Measurements from ENCODE around the gene ZC3H12C.
"Not testable (repeated sequence)": the region's sequence is repeated elsewhere in the genome, so short reads cannot be mapped to it uniquely, and the experiment has no call there.

The ZC3H12C gene

DNA sequence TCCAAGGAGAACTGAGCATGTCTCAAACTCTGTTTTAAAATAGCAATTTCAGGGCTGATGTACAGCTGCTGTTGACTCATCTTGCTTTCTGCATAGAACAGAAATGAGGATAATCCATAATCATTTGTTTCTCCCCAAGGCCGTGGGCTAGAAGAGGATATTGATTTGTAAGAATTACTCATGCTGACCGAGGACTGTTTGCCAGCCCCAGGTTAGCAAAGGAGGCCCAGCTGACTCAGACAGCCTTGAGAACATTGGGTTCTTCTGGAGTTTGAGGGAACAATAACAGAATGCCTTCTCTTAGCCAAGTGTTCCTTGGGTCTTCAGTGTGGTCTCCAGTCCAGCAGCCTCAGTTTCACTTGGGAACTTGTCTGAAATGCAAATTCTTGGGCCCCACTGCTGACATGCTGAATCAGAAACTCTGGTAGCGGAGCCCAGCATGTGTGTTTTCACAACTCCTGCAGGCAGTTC is 92.0 kb downstream of the ZC3H12C start:
- no peak for DNase-seq (ENCODE audit: low spot score)

DNA sequence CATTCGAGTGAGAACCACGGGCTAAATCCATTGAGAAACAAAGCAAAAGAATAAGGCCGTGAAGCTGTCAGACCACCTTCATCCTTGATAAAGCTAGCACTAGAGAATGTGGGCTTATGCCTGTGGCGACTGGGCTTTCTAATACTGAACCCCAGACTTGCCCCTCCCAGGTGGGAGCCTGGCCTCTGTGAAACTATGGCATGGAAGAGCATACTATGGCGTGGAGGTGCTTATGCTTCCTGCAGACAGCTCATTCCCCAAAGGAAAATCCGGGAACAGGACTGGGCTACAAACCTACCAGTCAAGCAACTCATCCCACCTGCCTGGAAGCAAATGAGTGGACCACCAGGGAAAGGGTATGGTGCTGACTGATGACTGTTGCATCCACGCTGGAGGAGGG is 92.4 kb downstream of the ZC3H12C start:
- no peak for DNase-seq (ENCODE audit: low spot score)

DNA sequence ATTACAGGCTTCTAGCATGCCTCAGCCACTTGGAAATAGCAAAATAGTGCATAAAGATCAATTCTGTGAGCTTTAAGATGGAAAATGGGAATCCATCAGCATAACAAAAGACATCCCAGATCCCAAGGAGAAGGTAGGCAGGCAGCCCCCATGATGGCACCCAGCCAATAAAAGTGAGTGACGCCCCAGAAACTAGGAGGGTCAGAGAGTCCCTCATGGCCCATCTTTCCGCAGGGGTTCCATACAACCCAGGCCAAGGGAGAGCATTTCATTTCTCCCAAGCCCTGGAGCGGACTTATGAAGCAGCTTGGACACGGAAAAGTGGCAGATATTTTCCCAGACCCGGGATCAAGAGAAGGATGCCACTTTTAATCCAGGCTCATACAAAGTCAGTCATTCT is 93.3 kb downstream of the ZC3H12C start:
- no peak for DNase-seq (ENCODE audit: low spot score)

DNA sequence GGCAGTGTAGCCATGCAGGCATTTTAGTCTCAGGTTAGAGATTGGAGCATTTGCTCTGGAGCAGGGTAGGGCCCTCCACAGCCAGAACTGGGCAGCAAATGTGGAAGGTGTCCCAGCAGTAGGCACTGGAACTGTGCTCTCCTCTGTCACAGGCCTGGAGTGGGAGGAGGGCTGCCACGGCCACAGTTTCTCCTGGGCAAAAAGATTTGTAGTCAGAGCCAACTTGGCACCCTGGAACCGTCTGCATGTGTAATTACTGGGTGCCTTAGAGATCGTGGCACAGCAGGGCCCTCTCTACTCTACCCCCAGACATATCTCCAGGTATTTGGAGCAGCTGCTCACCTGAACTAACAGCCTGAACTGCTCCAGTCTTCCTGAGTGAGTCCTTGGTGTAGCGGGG is 93.7 kb downstream of the ZC3H12C start:
- no peak for DNase-seq (ENCODE audit: low spot score)

DNA sequence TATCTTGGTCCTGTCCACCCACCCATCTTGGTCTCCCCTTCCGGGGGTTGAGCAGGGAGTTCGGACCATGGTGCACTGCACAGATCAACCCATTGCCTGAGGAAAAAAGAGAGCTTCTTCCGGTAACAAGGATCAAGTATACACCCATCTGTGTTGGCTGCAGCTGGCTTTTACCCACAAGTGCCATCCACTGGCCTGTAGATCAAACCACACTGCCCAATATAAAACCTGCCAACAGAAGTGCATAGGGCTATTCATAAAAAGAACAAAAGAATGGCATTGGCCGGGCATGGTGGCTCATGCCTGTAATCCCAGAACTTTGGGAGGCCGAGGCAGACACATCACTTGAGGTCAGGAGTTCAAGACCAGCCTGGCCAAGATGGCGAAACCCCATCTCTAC is 94.5 kb downstream of the ZC3H12C start:
- DNase-seq (ENCODE audit: low spot score): no peak

DNA sequence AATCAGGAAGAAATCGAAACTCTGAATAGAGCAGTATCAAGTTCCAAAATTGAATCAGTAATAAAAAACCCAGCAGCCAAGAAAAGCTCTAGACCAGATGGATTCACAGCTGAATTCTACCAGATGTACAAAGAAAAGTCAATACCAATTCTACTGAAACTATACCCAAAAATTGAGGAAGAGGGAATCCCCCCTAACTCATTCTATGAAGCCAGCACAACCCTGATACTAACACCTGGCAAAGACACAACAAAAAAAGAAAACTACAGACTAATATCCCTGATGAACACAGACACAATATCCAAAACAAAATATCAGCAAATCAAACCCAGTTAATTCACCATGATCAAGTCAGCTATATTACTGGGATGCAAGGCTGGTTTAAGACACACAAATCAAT is 97.7 kb downstream of the ZC3H12C start:
- DNase-seq (ENCODE audit: low spot score): no peak

DNA sequence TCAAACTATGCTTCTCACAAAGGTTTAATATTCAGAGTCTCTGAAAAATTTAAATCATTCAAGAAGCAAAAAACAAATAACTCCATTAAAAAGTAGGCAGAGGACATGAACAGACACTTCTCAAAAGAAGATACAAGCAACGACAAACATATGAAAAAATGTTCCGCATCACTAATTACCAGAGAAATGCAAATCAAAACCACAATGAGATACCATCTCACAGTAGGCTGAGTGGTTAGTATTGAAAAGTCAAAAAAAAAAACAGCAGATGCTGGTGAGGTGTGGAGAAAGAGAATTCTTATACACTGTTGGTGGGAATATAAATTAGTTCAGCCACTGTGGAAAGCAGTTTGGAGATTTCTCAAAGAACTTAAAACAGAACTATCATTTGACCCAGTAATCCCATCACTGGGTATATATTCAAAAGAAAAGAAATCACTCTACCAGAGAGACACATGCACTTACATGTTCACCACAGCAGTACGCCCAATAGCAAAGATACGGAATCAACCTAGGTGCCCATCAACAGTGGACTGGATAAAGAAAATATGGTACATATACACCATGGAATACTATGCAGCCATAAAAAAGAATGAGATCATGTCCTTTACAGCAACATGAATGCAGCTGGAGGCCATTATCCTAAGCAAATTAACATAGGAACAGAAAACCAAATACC is 99.6 kb downstream of the ZC3H12C start:
- peak; percentile 3 for DNase-seq (ENCODE audit: low spot score)

DNA sequence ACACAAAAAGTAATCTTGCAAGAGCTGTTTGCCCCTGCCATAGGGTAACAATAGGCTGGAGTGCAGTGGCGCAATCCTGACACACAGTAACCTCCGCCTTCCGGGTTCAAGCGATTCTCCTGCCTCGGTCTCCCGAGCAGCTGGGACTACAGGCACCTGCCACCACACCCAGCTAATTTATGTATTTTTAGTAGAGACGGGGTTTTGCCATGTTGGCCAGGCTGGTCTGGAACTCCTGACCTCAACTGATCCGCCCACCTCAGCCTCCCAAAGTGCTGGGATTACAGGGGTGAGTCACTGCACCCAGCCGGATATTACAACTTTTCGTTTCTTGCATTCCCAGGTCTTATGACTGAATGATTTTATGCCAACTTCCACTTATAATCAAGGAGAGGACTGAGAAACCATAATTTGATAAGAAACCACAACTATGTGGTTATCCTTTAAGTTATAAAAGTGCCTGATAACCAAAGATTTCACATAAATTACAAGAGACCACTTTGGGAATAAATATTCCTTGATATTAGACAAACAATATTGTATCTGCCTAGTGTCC is 101.1 kb downstream of the ZC3H12C start:
- DNase-seq (ENCODE audit: low spot score): not testable (repeated sequence)

DNA sequence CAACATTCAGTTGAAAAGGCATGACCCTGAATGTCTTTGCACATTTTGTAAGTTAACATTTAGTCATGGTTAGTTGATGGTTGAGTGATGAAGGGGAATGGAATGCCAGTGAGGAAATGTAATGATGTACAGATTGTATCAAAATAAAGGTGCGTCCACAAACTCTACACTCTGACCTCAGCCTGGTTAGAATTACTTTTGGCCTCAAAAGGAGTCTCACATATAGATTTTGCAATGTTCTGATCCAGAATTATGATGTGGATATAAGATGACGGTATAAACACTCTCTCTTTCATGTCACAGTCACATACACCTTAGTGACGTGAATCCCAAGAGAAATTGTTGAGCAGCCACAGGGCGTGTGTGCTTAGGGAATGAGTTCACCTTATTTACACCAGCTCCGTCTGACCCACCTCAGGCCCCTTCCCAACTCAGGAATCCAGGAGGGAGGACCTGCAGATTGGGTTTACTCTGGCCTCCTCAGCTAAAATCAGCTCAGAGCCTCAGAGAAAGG is 103.1 kb downstream of the ZC3H12C start:
- no peak for DNase-seq (ENCODE audit: low spot score)

DNA sequence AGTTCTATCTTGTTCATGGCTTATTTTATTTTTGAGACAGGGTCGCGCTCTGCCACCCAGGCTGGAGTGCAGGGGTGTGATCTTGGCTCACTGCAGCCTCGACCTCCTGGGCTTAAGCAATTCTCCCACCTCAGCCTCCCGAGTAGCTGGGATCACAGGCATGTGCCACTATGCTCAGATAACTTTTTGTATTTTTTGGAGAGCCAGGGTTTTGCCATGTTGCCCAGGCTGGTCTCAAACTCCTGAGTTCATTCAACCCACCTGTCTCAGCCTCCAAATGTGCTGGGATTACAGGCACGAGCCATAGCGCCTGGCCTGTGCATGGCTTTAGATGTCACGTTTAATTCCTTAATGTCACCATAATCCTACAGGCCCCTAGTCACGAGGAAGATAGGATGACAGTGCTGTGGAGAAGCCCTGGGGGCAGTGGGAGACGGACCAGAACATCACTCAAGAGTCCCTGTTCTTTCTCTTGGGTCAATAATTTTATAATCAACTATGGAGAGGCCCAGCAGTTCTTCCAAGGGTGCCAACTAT is 103.8 kb downstream of the ZC3H12C start:
- no peak for DNase-seq (ENCODE audit: low spot score)

DNA sequence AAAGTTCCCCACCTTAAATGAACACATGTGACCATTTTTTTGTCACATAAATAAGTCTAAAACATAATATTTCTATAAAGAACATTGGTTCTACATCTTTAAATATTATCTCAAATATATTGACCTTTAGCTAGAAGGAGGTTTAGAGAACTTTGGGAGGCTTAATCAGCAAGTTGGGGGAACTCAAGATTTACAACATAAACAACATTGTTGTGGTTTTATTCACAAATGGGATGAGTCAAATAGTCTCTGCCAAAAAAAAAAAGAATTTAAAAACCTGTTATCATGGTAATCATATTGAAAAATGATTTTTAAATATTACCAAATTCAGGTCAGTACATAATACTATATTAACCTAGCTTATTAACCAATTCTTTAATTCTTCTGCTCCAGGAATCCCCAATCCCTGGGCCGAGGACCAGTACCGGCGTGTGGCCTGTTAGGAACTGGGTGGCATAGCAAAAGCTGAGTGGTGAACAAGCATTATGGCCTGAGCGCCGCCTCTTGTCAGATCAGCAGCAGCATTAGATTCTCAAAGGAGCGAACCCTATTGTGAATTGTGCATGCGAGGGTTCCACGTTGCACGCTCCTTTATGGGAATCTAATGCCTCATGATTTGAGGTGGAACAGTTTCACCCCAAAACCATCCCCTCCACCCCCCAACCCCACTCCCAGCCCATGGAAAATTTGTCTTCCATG is 105.0 kb downstream of the ZC3H12C start:
- DNase-seq (ENCODE audit: low spot score): no peak

DNA sequence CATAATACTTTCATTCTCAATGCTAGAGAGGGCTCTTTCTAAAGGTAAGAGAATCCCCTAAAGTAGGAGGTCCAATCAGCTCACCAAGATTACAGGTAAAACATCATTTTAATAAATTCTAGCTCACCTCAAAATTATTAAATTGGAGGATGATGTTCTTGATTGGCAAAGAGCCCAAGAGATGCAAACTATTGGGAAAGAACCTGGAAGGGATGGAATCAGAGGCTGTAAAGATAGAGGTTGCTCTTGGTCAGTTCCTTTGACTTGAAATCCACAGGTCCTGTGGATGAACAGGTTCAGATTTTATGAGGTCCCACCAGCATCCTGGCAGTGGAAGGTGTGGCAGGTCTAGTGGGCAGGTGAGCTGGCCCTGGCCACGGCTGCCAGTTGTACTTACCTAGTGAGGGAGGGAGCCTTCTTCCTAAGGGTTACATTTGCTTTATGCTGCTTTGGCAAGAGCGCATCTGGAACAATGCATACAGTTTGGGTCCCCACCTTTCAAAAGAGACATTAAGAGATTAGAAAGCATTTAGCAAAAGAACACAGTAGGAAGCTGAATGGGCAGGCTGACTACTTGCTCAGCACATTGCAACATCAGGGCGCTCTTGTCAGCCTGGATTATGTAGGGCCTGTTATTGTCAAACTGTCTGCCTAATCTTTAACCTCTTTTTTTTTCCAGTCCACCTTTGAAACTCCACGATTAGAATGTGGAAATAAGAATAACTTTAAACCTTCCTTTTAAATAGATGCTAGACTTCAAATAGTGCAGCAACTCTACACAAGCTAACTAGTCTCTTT is 106.2 kb downstream of the ZC3H12C start:
- DNase-seq (ENCODE audit: low spot score): no peak

DNA sequence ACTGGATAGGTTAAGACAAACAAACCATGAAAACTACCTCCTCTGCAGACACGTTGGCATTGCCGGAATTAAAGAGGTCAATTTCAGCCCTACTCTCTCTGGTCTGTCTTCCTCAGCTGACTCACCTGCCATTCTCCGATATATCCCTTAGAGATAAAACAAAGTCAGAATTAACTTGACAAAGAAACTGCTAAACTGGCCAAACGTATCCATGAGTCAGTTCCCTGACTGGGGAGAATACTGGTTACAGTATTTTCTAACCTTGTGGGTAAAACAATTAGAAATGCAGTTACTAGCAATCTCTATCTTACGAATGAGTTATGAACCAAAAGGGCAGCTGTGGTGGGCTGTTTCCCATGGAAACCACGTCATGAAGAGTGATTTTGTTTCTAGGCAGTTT is 107.0 kb downstream of the ZC3H12C start:
- DNase-seq (ENCODE audit: low spot score): no peak

DNA sequence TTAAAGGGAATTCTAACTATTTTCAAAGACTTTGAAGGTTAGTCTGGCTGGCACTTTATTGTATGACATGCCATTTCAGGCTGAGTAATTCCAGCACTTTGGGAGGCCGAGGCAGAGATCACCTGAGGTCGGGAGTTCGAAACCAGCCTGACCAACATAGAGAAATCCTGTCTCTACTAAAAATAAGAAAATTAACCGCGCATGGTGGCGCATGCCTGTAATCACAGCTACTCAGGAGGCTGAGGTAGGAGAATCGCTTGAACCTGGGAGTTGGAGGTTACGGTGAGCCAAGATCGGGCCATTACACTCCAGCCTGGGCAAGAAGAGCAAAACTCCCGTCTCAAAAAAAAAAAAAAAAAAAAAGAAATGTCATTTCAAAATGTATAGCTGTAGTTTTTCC is 107.6 kb downstream of the ZC3H12C start:
- no peak for DNase-seq (ENCODE audit: low spot score)

DNA sequence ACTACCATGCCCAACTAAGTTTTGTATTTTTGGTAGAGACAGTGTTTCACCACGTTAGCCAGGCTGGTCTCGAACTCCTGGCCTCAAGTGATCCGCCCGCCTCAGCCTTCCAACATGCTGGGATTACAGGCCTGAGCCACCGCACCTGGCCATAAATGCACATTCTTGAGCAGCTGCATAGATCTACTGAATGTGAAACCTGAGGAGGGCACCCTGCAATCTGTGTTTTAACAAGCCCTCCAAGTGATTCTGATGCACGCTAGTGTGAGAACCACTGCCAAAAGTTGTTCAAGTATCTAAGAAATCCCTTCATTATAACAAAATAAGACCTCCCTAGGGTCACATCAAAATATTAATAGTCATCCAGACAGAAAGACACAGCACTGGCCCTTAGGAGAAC is 113.9 kb downstream of the ZC3H12C start:
- DNase-seq (ENCODE audit: low spot score): no peak

DNA sequence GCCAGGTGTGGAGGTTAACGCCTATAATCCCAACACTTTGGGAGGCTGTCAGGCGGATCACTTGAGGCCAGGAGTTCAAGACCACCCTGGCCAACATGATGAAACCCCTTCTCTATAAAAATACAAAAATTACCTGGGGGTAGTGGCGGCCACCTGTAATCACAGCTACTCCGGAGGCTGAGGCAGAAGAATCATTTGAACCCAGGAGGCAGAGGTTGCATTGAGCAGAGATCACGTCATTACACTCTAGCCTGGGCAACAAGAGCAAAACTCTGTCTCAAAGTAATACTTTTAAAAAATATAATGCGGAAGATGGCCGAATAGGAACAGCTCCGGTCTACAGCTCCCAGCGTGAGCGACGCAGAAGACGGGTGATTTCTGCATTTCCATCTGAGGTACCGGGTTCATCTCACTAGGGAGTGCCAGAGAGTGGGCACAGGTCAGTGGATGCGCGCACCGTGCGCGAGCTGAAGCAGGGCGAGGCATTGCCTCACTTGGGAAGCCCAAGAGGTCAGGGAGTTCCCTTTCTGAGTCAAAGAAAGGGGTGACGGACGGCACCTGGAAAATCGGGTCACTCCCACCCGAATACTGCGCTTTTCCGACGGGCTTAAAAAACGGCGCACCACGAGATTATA is 115.6 kb downstream of the ZC3H12C start:
- DNase-seq (ENCODE audit: low spot score): not testable (repeated sequence)

DNA sequence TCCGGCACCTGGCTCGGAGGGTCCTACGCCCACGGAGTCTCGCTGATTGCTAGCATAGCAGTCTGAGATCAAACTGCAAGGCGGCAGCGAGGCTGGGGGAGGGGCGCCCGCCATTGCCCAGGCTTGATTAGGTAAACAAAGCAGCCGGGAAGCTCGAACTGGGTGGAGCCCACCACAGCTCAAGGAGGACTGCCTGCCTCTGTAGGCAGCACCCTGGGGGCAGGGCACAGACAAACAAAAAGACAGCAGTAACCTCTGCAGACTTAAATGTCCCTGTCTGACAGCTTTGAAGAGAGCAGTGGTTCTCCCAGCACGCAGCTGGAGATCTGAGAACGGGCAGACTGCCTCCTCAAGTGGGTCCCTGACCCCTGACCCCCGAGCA is 116.1 kb downstream of the ZC3H12C start:
- DNase-seq (ENCODE audit: low spot score): not testable (repeated sequence)

DNA sequence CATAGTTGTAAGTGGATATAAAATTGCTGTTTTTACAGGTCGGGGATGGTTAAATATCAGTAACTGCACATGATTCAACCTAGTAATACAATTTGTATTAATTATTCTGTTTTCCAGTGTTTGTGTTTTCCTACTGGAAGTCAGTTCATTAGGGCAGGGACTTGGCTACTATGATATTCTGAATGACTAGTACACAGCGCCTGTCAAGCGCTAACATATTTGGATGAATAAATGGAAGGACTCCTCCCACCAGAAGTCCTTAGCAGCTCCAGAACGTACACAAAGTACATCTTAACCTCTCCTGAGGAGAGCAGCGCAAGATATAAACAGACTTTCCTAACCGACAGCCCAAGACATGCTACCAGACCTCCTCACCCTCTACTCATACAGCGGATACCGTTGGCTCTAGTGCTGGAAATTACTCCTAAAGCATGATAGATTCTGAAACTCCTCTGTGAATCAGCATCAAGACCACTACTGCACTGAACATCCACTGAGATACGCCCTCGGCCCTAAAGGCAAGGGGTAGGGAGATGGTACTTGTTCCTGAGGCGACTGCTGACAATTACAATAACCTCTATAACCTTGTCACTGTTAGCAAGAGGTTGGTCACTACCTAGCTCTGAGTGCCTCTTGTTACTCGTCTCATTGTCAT is 124.2 kb downstream of the ZC3H12C start:
- no peak for DNase-seq (ENCODE audit: low spot score)

DNA sequence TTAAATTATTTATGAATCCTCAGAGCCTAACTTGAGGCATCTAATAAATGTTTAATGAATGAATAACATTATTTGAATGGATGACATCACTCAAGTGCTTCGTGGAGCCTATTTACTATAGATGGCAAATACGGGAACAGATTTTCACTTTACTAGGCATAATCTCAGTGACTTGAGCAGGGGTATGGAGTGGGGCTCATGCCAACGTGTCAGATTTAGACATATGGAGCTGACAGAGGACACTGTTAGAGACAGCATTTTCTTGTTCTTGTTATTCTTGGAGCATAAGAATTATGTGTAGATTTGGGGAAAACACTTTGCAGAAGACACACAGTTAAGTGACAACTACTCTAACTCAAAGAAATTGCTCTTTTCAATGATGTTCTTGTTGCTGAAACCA is 124.7 kb downstream of the ZC3H12C start:
- DNase-seq (ENCODE audit: low spot score): no peak

DNA sequence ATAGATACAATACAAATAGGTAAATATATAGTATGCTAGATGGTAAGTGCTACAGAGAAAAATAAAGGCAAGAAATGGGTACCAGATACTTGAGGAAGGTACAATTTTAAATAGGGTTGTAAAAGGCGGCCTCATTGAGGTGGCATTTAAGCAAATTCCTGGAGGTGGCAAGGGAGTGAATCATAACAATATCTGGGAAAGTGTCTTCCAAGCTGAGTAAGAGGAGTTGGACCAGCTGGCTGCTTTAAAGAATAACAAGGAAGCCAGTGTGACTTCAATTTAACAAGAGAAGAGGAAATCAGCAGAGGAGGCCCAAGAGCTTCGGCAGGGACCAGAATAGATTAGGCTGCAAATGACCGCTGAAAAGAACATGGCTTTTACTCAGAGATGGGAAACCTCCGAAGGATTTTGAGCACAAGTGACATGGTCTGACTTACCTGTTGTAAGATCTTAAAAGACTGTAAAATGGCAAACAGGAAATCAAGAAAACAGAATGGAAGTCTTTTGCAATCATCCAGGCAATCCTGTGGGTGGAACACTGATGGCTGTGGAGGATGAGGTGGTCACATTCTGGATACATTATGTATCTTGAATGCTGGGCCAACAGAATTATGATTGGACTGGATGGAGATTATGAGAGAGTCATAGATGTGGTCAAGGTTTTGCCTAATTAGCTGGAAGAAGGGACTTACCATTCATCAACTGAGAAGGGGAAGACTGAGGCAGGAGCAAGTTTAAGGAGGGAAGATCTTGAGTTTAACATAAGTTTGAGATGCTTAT is 126.0 kb downstream of the ZC3H12C start:
- DNase-seq (ENCODE audit: low spot score): no peak

All from CD4-positive, alpha-beta T cell treated with Interleukin-6 at 100 ng/mL for 8 hours (primary cell).